Measurements from ENCODE around the gene ABCC6. TPM values are rescaled to one million over a fixed set of nuclear protein-coding genes. Genes with fewer than 3 reads are reported as not detected.
"Not testable (repeated sequence)": the region's sequence is repeated elsewhere in the genome, so short reads cannot be mapped to it uniquely, and the experiment has no call there.

The ABCC6 gene
- polyA plus RNA-seq, 1 of the 3 experiments (the other 2 are of a cell fraction), result 0.71 TPM

DNA sequence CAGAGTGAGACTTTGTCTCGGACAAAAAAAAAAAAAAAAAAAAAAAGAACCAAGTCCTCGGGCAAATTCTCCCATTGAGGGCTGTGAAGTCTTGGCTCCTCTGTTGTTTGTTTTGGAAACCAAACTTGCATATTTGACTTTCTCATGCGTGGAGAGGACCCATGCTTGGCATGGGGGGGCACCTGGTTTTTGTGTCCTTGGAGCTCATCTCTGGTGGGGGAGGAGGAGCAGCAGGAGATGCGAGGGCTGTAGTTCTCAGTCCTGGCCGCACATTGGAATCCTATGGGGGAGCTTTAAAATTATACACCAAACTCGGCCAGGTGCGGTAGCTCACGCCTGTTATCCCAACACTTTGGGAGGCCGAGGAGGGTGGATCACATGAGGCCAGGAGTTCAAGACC lies 74.5 kb downstream of the ABCC6 start:
- Histone ChIP-seq H3K9ac (no peak overlapping the region), H3K4me1 (ENCODE audit: control insufficient read depth in 1 of 2, insufficient read depth in 2 of 2, low read depth in 1 of 2, low read length in 1 of 2) (peaks cover 0 to 40% of the 10 kb centered on the region in 2 experiments; a peak in 1 of 4 replicates), H3K4me3 (ENCODE audit: low read depth in 2 of 2, low read length in 1 of 2) (no peak overlapping the region), H3F3A (replicated peaks; ENCODE audit: insufficient read depth) (no peaks in the 10 kb centered on the region), H3K36me3 (replicated peaks in 1 of 2; ENCODE audit: control insufficient read depth in 1 of 2, insufficient read depth in 2 of 2, low read length in 1 of 2) (peaks cover 0 to 6% of the 10 kb centered on the region in 2 experiments), H3K9me3 (no peaks in the 10 kb centered on the region), H3K4me2 (no peak overlapping the region), H4K20me1 (ENCODE audit: insufficient read depth) (no peaks in the 10 kb centered on the region), H3K9me2 (no peaks in the 10 kb centered on the region), H3K27ac (ENCODE audit: low read depth in 2 of 2, low read length in 1 of 2) (no peak overlapping the region), H2AFZ (ENCODE audit: low read depth) (no peak overlapping the region), H3K79me2 (ENCODE audit: insufficient read depth) (no peaks in the 10 kb centered on the region), H3K27me3 (ENCODE audit: insufficient read depth) (no peaks in the 10 kb centered on the region)
- ChIA-PET POLR2A (no interaction called here), CTCF (interaction anchor here (0.8 to 1.6 kb wide), 2 partner anchors 22 to 327 kb away, joined by 3 read pairs; no protein-coding TSS in a partner anchor)
- TF ChIP-seq, protein P1, sequence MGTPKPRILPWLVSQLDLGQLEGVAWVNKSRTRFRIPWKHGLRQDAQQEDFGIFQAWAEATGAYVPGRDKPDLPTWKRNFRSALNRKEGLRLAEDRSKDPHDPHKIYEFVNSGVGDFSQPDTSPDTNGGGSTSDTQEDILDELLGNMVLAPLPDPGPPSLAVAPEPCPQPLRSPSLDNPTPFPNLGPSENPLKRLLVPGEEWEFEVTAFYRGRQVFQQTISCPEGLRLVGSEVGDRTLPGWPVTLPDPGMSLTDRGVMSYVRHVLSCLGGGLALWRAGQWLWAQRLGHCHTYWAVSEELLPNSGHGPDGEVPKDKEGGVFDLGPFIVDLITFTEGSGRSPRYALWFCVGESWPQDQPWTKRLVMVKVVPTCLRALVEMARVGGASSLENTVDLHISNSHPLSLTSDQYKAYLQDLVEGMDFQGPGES (IDR thresholded peaks at IDR 0.05; ENCODE audit: low read depth, low read length), result no peak
- TF ChIP-seq FOXJ3 (CRISPR knock-in tag; IDR thresholded peaks at IDR 0.05) (no peak), ELF1 (IDR thresholded peaks at IDR 0.05) (no peak), TEAD4 (IDR thresholded peaks at IDR 0.05; ENCODE audit: borderline replicate concordance, insufficient read depth) (no peak)
- TF ChIP-seq, protein P2, sequence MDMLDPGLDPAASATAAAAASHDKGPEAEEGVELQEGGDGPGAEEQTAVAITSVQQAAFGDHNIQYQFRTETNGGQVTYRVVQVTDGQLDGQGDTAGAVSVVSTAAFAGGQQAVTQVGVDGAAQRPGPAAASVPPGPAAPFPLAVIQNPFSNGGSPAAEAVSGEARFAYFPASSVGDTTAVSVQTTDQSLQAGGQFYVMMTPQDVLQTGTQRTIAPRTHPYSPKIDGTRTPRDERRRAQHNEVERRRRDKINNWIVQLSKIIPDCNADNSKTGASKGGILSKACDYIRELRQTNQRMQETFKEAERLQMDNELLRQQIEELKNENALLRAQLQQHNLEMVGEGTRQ (IDR thresholded peaks at IDR 0.05; ENCODE audit: borderline replicate concordance, low read depth, low read length), result no peak
- TF ChIP-seq, protein P3, sequence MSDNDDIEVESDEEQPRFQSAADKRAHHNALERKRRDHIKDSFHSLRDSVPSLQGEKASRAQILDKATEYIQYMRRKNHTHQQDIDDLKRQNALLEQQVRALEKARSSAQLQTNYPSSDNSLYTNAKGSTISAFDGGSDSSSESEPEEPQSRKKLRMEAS (IDR thresholded peaks at IDR 0.05; ENCODE audit: low read depth), result no peak
- DNase-seq, result no peak
- WGBS (ENCODE audit: low lambda C conversion rate), result 84% methylated on average over 6 of the region's 9 CpGs

DNA sequence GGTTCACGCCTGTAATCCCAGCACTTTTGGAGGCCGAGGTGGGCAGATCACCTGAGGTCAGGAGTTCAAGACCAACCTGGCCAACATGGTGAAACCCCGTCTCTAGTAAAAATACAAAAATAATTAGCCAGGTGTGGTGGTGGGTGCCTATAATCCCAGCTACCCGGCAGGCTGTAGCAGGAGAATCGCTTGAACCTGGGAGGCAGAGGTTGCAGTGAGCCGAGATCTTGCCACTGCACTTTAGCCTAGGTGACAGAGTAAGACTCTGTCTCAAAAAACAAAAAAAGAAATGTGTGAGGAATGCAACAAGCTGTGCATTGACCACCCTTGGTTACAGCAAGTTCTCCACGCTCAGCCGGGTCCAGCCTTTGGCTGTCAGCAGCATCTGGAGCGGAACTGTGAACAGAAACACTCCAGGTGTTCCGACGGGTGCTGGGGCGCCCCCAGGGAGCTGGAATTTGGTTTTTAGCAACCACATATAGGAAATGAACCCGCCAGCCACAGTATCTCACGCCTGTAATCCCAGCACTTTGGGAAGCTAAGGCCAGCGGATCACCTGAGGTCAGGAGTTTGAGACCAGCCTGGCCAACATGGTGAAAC lies 75.2 kb downstream of the ABCC6 start:
- DNase-seq; H3K9me3 ChIP-seq; H3K4me3 ChIP-seq (ENCODE audit: low read depth in 2 of 2, low read length in 1 of 2); H3K36me3 ChIP-seq (replicated peaks in 1 of 2; ENCODE audit: control insufficient read depth in 1 of 2, insufficient read depth in 2 of 2, low read length in 1 of 2); H3K9ac ChIP-seq; H2AFZ ChIP-seq (ENCODE audit: low read depth); H3K4me2 ChIP-seq; H3K27me3 ChIP-seq (ENCODE audit: insufficient read depth); POLR2A ChIA-PET; H3K9me2 ChIP-seq; H3K79me2 ChIP-seq (ENCODE audit: insufficient read depth); H3K27ac ChIP-seq (ENCODE audit: low read depth in 2 of 2, low read length in 1 of 2); H4K20me1 ChIP-seq (ENCODE audit: insufficient read depth); H3F3A ChIP-seq (replicated peaks; ENCODE audit: insufficient read depth): not testable (repeated sequence)
- 96% methylated on average over 12 of the region's 15 CpGs for WGBS (ENCODE audit: low lambda C conversion rate)
- CTCF ChIA-PET, result interaction anchor here (0.8 to 1.6 kb wide), 2 partner anchors 21 to 326 kb away, joined by 3 read pairs; no protein-coding TSS in a partner anchor
- peaks cover 0 to 40% of the 10 kb centered on the region in 2 experiments; a peak in 1 of 4 replicates for H3K4me1 ChIP-seq (ENCODE audit: control insufficient read depth in 1 of 2, insufficient read depth in 2 of 2, low read depth in 1 of 2, low read length in 1 of 2)

DNA sequence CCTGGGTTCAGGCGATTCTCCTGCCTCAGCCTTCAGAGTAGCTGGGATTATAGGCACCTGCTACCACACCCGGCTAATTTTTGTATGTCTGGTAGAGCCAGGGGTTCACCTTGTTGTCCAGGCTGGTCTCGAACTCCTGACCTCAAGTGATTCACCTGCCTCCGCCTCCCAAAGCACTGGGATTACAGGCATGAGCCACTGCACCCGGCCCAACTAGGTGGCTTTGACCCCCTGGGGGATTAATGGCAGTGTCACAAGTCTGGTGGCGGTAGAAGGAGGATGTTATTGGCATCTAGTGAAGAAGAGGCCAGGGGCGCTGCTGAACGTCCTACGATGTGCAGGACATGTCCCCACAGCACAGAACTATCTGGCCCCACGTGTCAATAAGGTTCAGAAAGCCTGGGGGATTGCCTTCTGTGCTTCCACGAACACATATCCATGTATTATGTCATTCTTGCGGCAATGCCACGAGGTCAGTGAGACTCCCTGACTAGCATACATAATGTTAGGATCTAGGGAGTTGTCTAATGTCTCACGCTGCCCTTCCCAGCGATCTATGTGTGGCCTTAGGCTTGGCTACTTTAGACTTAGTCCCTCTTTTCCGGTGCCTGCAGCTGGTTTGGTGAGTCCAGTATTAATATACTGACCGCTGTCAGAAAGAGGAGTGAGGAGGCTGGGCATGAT lies 75.8 kb downstream of the ABCC6 start:
- Histone ChIP-seq H3K9me2 (no peaks in the 10 kb centered on the region), H3K4me3 (ENCODE audit: low read depth in 2 of 2, low read length in 1 of 2) (no peak overlapping the region), H3K79me2 (ENCODE audit: insufficient read depth) (no peaks in the 10 kb centered on the region), H4K20me1 (ENCODE audit: insufficient read depth) (no peaks in the 10 kb centered on the region), H3K27ac (ENCODE audit: low read depth in 2 of 2, low read length in 1 of 2) (no peak overlapping the region), H3K27me3 (ENCODE audit: insufficient read depth) (no peaks in the 10 kb centered on the region), H3K4me2 (no peak overlapping the region), H3F3A (replicated peaks; ENCODE audit: insufficient read depth) (peaks cover under 1% of the 10 kb centered on the region), H3K36me3 (replicated peaks in 1 of 2; ENCODE audit: control insufficient read depth in 1 of 2, insufficient read depth in 2 of 2, low read length in 1 of 2) (peaks cover 0 to 8% of the 10 kb centered on the region in 2 experiments), H3K4me1 (ENCODE audit: control insufficient read depth in 1 of 2, insufficient read depth in 2 of 2, low read depth in 1 of 2, low read length in 1 of 2) (peaks cover 0 to 40% of the 10 kb centered on the region in 2 experiments; a peak in 1 of 4 replicates), H3K9me3 (no peaks in the 10 kb centered on the region), H2AFZ (ENCODE audit: low read depth) (no peak overlapping the region), H3K9ac (no peak overlapping the region)
- no peak for DNase-seq
- no peak for TF ChIP-seq RCOR1 (IDR thresholded peaks at IDR 0.05; ENCODE audit: low read length)
- 93% methylated on average over 16 of the region's 17 CpGs for WGBS (ENCODE audit: low lambda C conversion rate)
- ChIA-PET POLR2A (no interaction called here), CTCF (interaction anchor here (1.3 to 1.6 kb wide), 2 partner anchors 20 to 326 kb away, joined by 3 read pairs; no protein-coding TSS in a partner anchor)

Data from SK-N-SH (cell line).